HCT116 (cell line): ENCODE results near the gene KLRF2. TPM values are rescaled to one million over a fixed set of nuclear protein-coding genes. Genes with fewer than 3 reads are reported as not detected.

ENCODE experiments used
- ATAC-seq: fragments of 200-7000 bp; cut with Tn5 transposase; 2 replicates; pipeline ENCODE4 v1.9.1; 2020; ENCODE audit warnings: mild to moderate bottlenecking, moderate library complexity
- BruUV-seq: library from RNA; stranded (reverse); fragments of 400-500 nt; replicated peaks from 2 replicates; lab custom pipeline; 2021; lab: Mats Ljungman, UMichigan
- CTCF ChIA-PET: fragments of 300-600 bp; sonication (Branson Sonifier 250); formaldehyde crosslinking; loops from one replicate; lab custom pipeline; 2021; ENCODE audit warnings: antibody characterized with exemption; lab: Charles Lee
- POLR2A ChIA-PET: fragments of 300-600, 350-600 bp; sonication (Branson Sonifier 250); formaldehyde crosslinking; loops from one replicate; lab custom pipeline; 2021; ENCODE audit warnings: antibody characterized with exemption; lab: Charles Lee
- RAD21 ChIA-PET, 2 experiments: fragments of 300-600 bp; sonication (Branson Sonifier 250); formaldehyde crosslinking; loops; one replicate each; lab custom pipeline; 2023; ENCODE audit warnings: low total read pairs in 2 of 2; ENCODE audit not compliant: uncharacterized antibody in 2 of 2, unreplicated experiment in 2 of 2, low non-redundant PET in 1 of 2; lab: Charles Lee
- DNase-seq: peaks from one replicate; pipeline ENCODE4 v3.0.0-alpha.2; 2010; ENCODE audit warnings: low read depth, low spot score
- H2AFZ ChIP-seq: fragments of 200-600 bp; shearing (Covaris generic), sonication (generic); 2 replicates; pipeline ENCODE4 v1.6.1; 2017; ENCODE audit warnings: low read depth, mixed run types, mixed read lengths, antibody characterized with exemption, low read length; ENCODE audit not compliant: poor library complexity, severe bottlenecking
- H3K27ac ChIP-seq: 2 replicates; pipeline ENCODE4 v1.5.1; 2012; ENCODE audit warnings: low read depth, low read length
- H3K27me3 ChIP-seq: fragments of 200-600 bp; sonication (generic); 2 replicates; pipeline ENCODE4 v1.6.1; 2016; ENCODE audit warnings: mixed run types, low read length, mixed read lengths; ENCODE audit not compliant: insufficient read depth
- H3K36me3 ChIP-seq, 2 experiments: fragments of 200-500 bp in 1 of 2; fragments of 200-600 bp in 1 of 2; sonication (Bioruptor generic) in 1 of 2; sonication (generic) in 1 of 2; 2 replicates each; pipeline versions ENCODE4 v1.5.1 to v1.6.1; 2014 to 2016; ENCODE audit warnings: low read length in 2 of 2, inconsistent platforms in 1 of 2, mixed read lengths in 1 of 2, mixed run types in 1 of 2; ENCODE audit not compliant: insufficient read depth in 2 of 2, control insufficient read depth in 1 of 2
- H3K4me1 ChIP-seq, 2 experiments: fragments of 200-600 bp in 1 of 2; sonication (generic) in 1 of 2; 2 replicates each; pipeline versions ENCODE4 v1.5.1 to v1.6.1; 2012 to 2017; ENCODE audit warnings: low read length in 2 of 2, inconsistent platforms in 1 of 2, mild to moderate bottlenecking in 1 of 2, mixed read lengths in 1 of 2, mixed run types in 1 of 2, moderate library complexity in 1 of 2; ENCODE audit not compliant: insufficient read depth in 2 of 2, control insufficient read depth in 1 of 2
- H3K4me2 ChIP-seq: fragments of 200-600 bp; sonication (generic); 2 replicates; pipeline ENCODE4 v1.6.1; 2017; ENCODE audit warnings: mixed run types, low read length, mixed read lengths
- H3K4me3 ChIP-seq, 2 experiments: fragments of 200-600 bp in 1 of 2; sonication (generic) in 1 of 2; replicated peaks in 1 of 2; 2 replicates each; pipeline ENCODE4 v1.5.1; 2011 to 2016; ENCODE audit warnings: low read length in 2 of 2, control low read depth in 1 of 2, low read depth in 1 of 2, mild to moderate bottlenecking in 1 of 2, mixed read lengths in 1 of 2, mixed run types in 1 of 2
- H3K79me2 ChIP-seq: fragments of 200-600 bp; sonication (generic); 2 replicates; pipeline ENCODE4 v1.6.1; 2017; ENCODE audit warnings: mild to moderate bottlenecking, mixed run types, low read length, moderate library complexity, mixed read lengths; ENCODE audit not compliant: insufficient read depth
- H3K9ac ChIP-seq: fragments of 200-600 bp; sonication (generic); 2 replicates; pipeline ENCODE4 v1.6.1; 2016; ENCODE audit warnings: low read length, mixed read lengths
- H3K9me2 ChIP-seq: fragments of 200-600 bp; sonication (generic), shearing (Covaris generic); 2 replicates; pipeline ENCODE4 v1.6.1; 2017; ENCODE audit warnings: mixed run types, mild to moderate bottlenecking, moderate library complexity; ENCODE audit not compliant: insufficient read depth
- H3K9me3 ChIP-seq, 2 experiments: fragments of 200-500 bp in 1 of 2; fragments of 200-600 bp in 1 of 2; sonication (Bioruptor generic) in 1 of 2; sonication (generic) in 1 of 2; 2 replicates each; pipeline ENCODE4 v1.6.1; 2014 to 2017; ENCODE audit warnings: low read length in 2 of 2, mixed read lengths in 2 of 2, inconsistent platforms in 1 of 2, low read depth in 1 of 2, mild to moderate bottlenecking in 1 of 2, mixed run types in 1 of 2, moderate library complexity in 1 of 2; ENCODE audit not compliant: control insufficient read depth in 1 of 2, insufficient read depth in 1 of 2
- H4K20me1 ChIP-seq: fragments of 200-600 bp; sonication (generic), shearing (Covaris generic); 2 replicates; pipeline ENCODE4 v1.6.1; 2017; ENCODE audit warnings: mixed run types, mild to moderate bottlenecking, moderate library complexity; ENCODE audit not compliant: insufficient read depth
- ATF3 ChIP-seq: IDR thresholded peaks from 2 replicates; pipeline ENCODE4 v1.6.1; 2012
- CEBPB ChIP-seq: IDR thresholded peaks from 2 replicates; pipeline ENCODE4 v1.6.1; 2012; ENCODE audit warnings: low read depth
- CTCF ChIP-seq, 3 experiments: fragments of 200-600 bp in 1 of 3; sonication (generic) in 1 of 3; IDR thresholded peaks in 2 of 3; conservative IDR thresholded peaks in 1 of 3; 2 replicates each; pipeline ENCODE4 v1.5.1; 2012 to 2017; ENCODE audit warnings: low read depth in 2 of 3, low read length in 2 of 3, antibody characterized with exemption in 1 of 3, borderline replicate concordance in 1 of 3, control low read depth in 1 of 3, mild to moderate bottlenecking in 1 of 3, mixed read lengths in 1 of 3, mixed run types in 1 of 3, moderate library complexity in 1 of 3; ENCODE audit not compliant: insufficient read depth in 1 of 3
- EZH2 ChIP-seq: fragments of 200-600 bp; sonication (generic); IDR thresholded peaks from 2 replicates; pipeline ENCODE4 v1.6.1; 2017; ENCODE audit warnings: antibody characterized with exemption, mixed run types
- RAD21 ChIP-seq: IDR thresholded peaks from 2 replicates; pipeline ENCODE4 v1.6.1; 2012; ENCODE audit warnings: low read depth, mild to moderate bottlenecking
- REST ChIP-seq: IDR thresholded peaks from 2 replicates; pipeline ENCODE4 v1.6.1; 2012; ENCODE audit warnings: low read depth
- SIN3A ChIP-seq: IDR thresholded peaks from 2 replicates; pipeline ENCODE4 v1.6.1; 2012; ENCODE audit warnings: low read depth
- SP1 ChIP-seq: IDR thresholded peaks from 2 replicates; pipeline ENCODE4 v1.6.1; 2012; ENCODE audit warnings: low read depth
- ZBTB33 ChIP-seq: IDR thresholded peaks from 2 replicates; pipeline ENCODE4 v1.6.1; 2011; ENCODE audit warnings: mild to moderate bottlenecking, low read length, moderate library complexity; ENCODE audit not compliant: insufficient replicate concordance; ENCODE audit errors: extremely low read depth
- intact Hi-C: fragments of 100-400 bp; cut with micrococcal nuclease; formaldehyde crosslinking; loops from 2 replicates; pipeline ENCODE4 v1.10.0; 2022
- total RNA-seq: library from RNA; stranded (reverse); gene quantifications from one replicate; pipeline ENCODE4 v1.2.1, GENCODE V29; 2021; ENCODE audit not compliant: unreplicated experiment
- TF ChIP-seq, protein P1 (sequence below): IDR thresholded peaks from 2 replicates; pipeline ENCODE4 v1.6.1; 2012

Gene KLRF2
- total RNA-seq, 1 experiment from 2014 or later: not detected

GRCh38 chr12:9944391-9944790, 63.1 kb downstream of the KLRF2 start:
- Histone ChIP-seq H3K27ac (no peak overlapping the region), H3K4me1 (no peaks in the 10 kb centered on the region), H3K9me3 (no peaks in the 10 kb centered on the region), H3K4me2 (no peak overlapping the region), H4K20me1 (no peaks in the 10 kb centered on the region), H3K9ac (no peak overlapping the region), H2AFZ (no peak overlapping the region), H3K36me3 (no peaks in the 10 kb centered on the region), H3K79me2 (no peaks in the 10 kb centered on the region), H3K27me3 (peaks cover 64% of the 10 kb centered on the region), H3K9me2 (no peaks in the 10 kb centered on the region), H3K4me3 (no peak overlapping the region)
- no TSS peak for BruUV-seq
- intact Hi-C loops: loop anchor here (5.0 kb wide), 1 partner anchor 198 kb away; no protein-coding TSS in a partner anchor
- TF ChIP-seq RAD21 (no peak), REST (no peak), CTCF (IDR thresholded peaks at IDR 0.05 in 2 of 3, conservative IDR thresholded peaks at IDR 0.05 in 1 of 3; ENCODE audit: borderline replicate concordance in 1 of 3, insufficient read depth in 1 of 3, low read depth in 2 of 3, low read length in 2 of 3) (no peak), SP1 (no peak), ATF3 (no peak), CEBPB (no peak), EZH2 (no peak), SIN3A (no peak), ZBTB33 (no peak)
- TF ChIP-seq, protein P1, sequence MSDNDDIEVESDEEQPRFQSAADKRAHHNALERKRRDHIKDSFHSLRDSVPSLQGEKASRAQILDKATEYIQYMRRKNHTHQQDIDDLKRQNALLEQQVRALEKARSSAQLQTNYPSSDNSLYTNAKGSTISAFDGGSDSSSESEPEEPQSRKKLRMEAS: no peak
- CTCF ChIA-PET: interaction anchor here (1.1 kb wide), 1 partner anchor 195 kb away, joined by 3 read pairs; no protein-coding TSS in a partner anchor
- DNase-seq (no peak), ATAC-seq (no peak)
- RAD21 ChIA-PET: no interaction called here
- POLR2A ChIA-PET: no interaction called here
